AG04449 (cell line): ENCODE measurements around the gene ZC3HAV1.
"Not testable (repeated sequence)": the region's sequence is repeated elsewhere in the genome, so short reads cannot be mapped to it uniquely, and the experiment has no call there.

ENCODE experiments used
- CTCF ChIA-PET: fragments of 350-600 bp; formaldehyde crosslinking; extraction: SDS; loops from one replicate; lab custom pipeline; 2021; ENCODE audit warnings: antibody characterized with exemption; lab: Yijun Ruan, JAX
- POLR2A ChIA-PET: fragments of 400-600, 350-600 bp; formaldehyde crosslinking; extraction: SDS; loops from one replicate; lab custom pipeline; 2020; ENCODE audit warnings: antibody characterized with exemption, inconsistent platforms; lab: Yijun Ruan, JAX
- DNase-seq: peaks from one replicate; pipeline ENCODE4 v3.0.0-alpha.2; 2010; ENCODE audit warnings: low read depth, low spot score
- H3K4me3 ChIP-seq: 2 replicates; pipeline ENCODE4 v1.5.1; 2011; ENCODE audit warnings: low read depth, mild to moderate bottlenecking, control low read depth, low read length
- CTCF ChIP-seq: IDR thresholded peaks from one replicate; pipeline ENCODE4 v1.5.1; 2011; ENCODE audit warnings: mild to moderate bottlenecking, moderate library complexity, low read length, control low read depth, inconsistent platforms; ENCODE audit not compliant: insufficient read depth; ENCODE audit errors: missing control alignments

Gene ZC3HAV1

GRCh38 chr7:139055674-139056073, 53.8 kb downstream of the ZC3HAV1 start:
- no peak for DNase-seq
- CTCF ChIA-PET, result interaction anchor here (3.9 kb wide), 1 partner anchor 19 kb away, joined by 24 read pairs; no protein-coding TSS in a partner anchor
- TF ChIP-seq CTCF, result no peak
- H3K4me3 ChIP-seq, result no peak overlapping the region
- POLR2A ChIA-PET, result no interaction called here

GRCh38 chr7:139054656-139055055, 54.9 kb downstream of the ZC3HAV1 start:
- CTCF ChIA-PET, result interaction anchor here (1.2 to 3.9 kb wide), 4 partner anchors 20 to 168 kb away, joined by 4 to 24 read pairs (median 6); no protein-coding TSS in a partner anchor
- DNase-seq, POLR2A ChIA-PET, H3K4me3 ChIP-seq: not testable (repeated sequence)

GRCh38 chr7:139054101-139054500, 55.4 kb downstream of the ZC3HAV1 start:
- ChIA-PET CTCF (interaction anchor here (1.2 to 3.9 kb wide), 5 partner anchors 10 to 168 kb away, joined by 3 to 24 read pairs (median 5); no protein-coding TSS in a partner anchor), POLR2A (no interaction called here)
- TF ChIP-seq CTCF, result no peak
- H3K4me3 ChIP-seq, result no peak overlapping the region
- no peak for DNase-seq

- DNase-seq, result no peak
- no peak for TF ChIP-seq CTCF
- ChIA-PET POLR2A (no interaction called here), CTCF (interaction anchor here (0.6 to 1.7 kb wide), 4 partner anchors 10 to 165 kb away, joined by 3 to 10 read pairs (median 4); no protein-coding TSS in a partner anchor)
- H3K4me3 ChIP-seq, result no peak overlapping the region
Observed at GRCh38 chr7:139051655-139052054, 57.9 kb downstream of the ZC3HAV1 start.

GRCh38 chr7:139049936-139050335, 59.6 kb downstream of the ZC3HAV1 start:
- CTCF ChIA-PET, result interaction anchor here (1.1 to 2.0 kb wide), 5 partner anchors 15 to 163 kb away, joined by 4 to 5 read pairs (median 4); no protein-coding TSS in a partner anchor
- POLR2A ChIA-PET, result no interaction called here
- no peak for DNase-seq
- no peak overlapping the region for H3K4me3 ChIP-seq
- no peak for TF ChIP-seq CTCF

- no peak for TF ChIP-seq CTCF
- ChIA-PET POLR2A (no interaction called here), CTCF (interaction anchor here (0.7 to 2.0 kb wide), 6 partner anchors 14 to 162 kb away, joined by 3 to 4 read pairs (median 4); no protein-coding TSS in a partner anchor)
- H3K4me3 ChIP-seq, result no peak overlapping the region
- no peak for DNase-seq
Observed at GRCh38 chr7:139049111-139049510, 60.4 kb downstream of the ZC3HAV1 start.

- H3K4me3 ChIP-seq, result no peak overlapping the region
- ChIA-PET CTCF (interaction anchor here (1.5 kb wide), 1 partner anchor 27 kb away, joined by 3 read pairs; no protein-coding TSS in a partner anchor), POLR2A (no interaction called here)
- DNase-seq, result no peak
- no peak for TF ChIP-seq CTCF
Observed at GRCh38 chr7:139047970-139048369, 61.5 kb downstream of the ZC3HAV1 start.
